A549 (cell line): ENCODE results near the gene MIR17HG. TPM values are rescaled to one million over a fixed set of nuclear protein-coding genes. Genes with fewer than 3 reads are reported as not detected.

Experiments used
- ATAC-seq, 2 experiments: fragments of 200-7000 bp in 1 of 2; fragments of >200 bp in 1 of 2; cut with Nextera tagmentation in 1 of 2; cut with Tn5 transposase in 1 of 2; 3 replicates each; pipeline versions ENCODE4 v1.8.0 to v1.9.1; 2018 to 2020; ENCODE audit warnings: mild to moderate bottlenecking in 1 of 2, moderate library complexity in 1 of 2
- CTCF ChIA-PET: fragments of 300-600 bp; sonication (Branson Sonifier 250); formaldehyde crosslinking; extraction: SDS; loops from one replicate; lab custom pipeline; 2021; ENCODE audit warnings: antibody characterized with exemption, inconsistent platforms; lab: Yijun Ruan, JAX
- POLR2A ChIA-PET: fragments of 350-600 bp; formaldehyde crosslinking; extraction: SDS; loops from one replicate; lab custom pipeline; 2021; ENCODE audit warnings: antibody characterized with exemption, inconsistent platforms; lab: Yijun Ruan, JAX
- DNase-seq, 2 experiments: peaks; one replicate each; pipeline versions ENCODE4 v3.0.0 to v3.0.0-alpha.2; 2011 to 2016; ENCODE audit warnings: low read depth in 1 of 2, low spot score in 1 of 2
- FAIRE-seq: peaks from 2 replicates; lab custom pipeline; 2011; peaks lifted over from hg19 to GRCh38; lab: Jason Lieb, UNC
- H3K27ac ChIP-seq, 2 experiments: fragments of >200 bp; sonication (Bioruptor Twin); formaldehyde crosslinking; 3 replicates each; pipeline ENCODE4 v1.5.1; 2016 to 2017
- H3K4me1 ChIP-seq: fragments of >200 bp; sonication (Bioruptor Twin); formaldehyde crosslinking; 3 replicates; pipeline ENCODE4 v1.6.1; 2016
- H3K4me2 ChIP-seq: fragments of >200 bp; sonication (Bioruptor Twin); formaldehyde crosslinking; 3 replicates; pipeline ENCODE4 v1.6.1; 2016
- H3K4me3 ChIP-seq: fragments of >200 bp; sonication (Bioruptor Twin); formaldehyde crosslinking; 3 replicates; pipeline ENCODE4 v1.5.1; 2016
- H3K9me3 ChIP-seq: fragments of >200 bp; sonication (Bioruptor Twin); formaldehyde crosslinking; 3 replicates; pipeline ENCODE4 v1.6.1; 2016
- BCL3 ChIP-seq: fragments of >200 bp; sonication (Bioruptor Twin); formaldehyde crosslinking; IDR thresholded peaks from 3 replicates; pipeline ENCODE4 v1.6.1; 2016
- CHD2 ChIP-seq: fragments of 150-350 bp; IDR thresholded peaks from 2 replicates; pipeline ENCODE4 v1.6.1; 2014; ENCODE audit warnings: low read length; ENCODE audit not compliant: partially characterized antibody
- CHD4 ChIP-seq: fragments of 200-600 bp; sonication (generic); IDR thresholded peaks from 2 replicates; pipeline ENCODE4 v1.6.1; 2016; ENCODE audit warnings: antibody characterized with exemption, mild to moderate bottlenecking, borderline replicate concordance
- EHMT2 ChIP-seq: fragments of 200-600 bp; sonication (generic); IDR thresholded peaks from 2 replicates; pipeline ENCODE4 v1.6.1; 2016; ENCODE audit warnings: antibody characterized with exemption, low read depth, mild to moderate bottlenecking, moderate library complexity
- EP300 ChIP-seq, 2 experiments: fragments of >200 bp; sonication (Bioruptor Twin); formaldehyde crosslinking; IDR thresholded peaks; 2 replicates in 1 of 2; 3 replicates in 1 of 2; pipeline ENCODE4 v1.6.1; 2016 to 2017
- FOSB ChIP-seq: fragments of 250-450 bp; sonication (Bioruptor Pico); IDR thresholded peaks from 2 replicates; pipeline ENCODE4 v1.5.0; 2020; ENCODE audit warnings: mild to moderate bottlenecking, moderate library complexity
- FOXS1 ChIP-seq: fragments of 250-450 bp; sonication (Bioruptor Pico); IDR thresholded peaks from 2 replicates; pipeline ENCODE4 v1.5.0; 2020; ENCODE audit warnings: mild to moderate bottlenecking, moderate library complexity
- HDAC2 ChIP-seq: fragments of 200-600 bp; sonication (generic); IDR thresholded peaks from 2 replicates; pipeline ENCODE4 v1.6.1; 2016
- HEYL ChIP-seq: fragments of 250-450 bp; sonication (Bioruptor Pico); IDR thresholded peaks from 2 replicates; pipeline ENCODE4 v1.8.0; 2021; ENCODE audit warnings: mild to moderate bottlenecking, moderate library complexity
- HOXA7 ChIP-seq: fragments of 250-450 bp; sonication (Bioruptor Pico); IDR thresholded peaks from 2 replicates; pipeline ENCODE4 v1.5.0; 2020; ENCODE audit warnings: mild to moderate bottlenecking, moderate library complexity
- JUN ChIP-seq, 2 experiments: fragments of >200 bp; sonication (Bioruptor Twin); formaldehyde crosslinking; IDR thresholded peaks; 2 replicates in 1 of 2; 3 replicates in 1 of 2; pipeline ENCODE4 v1.6.1; 2016 to 2017
- NFE2L2 ChIP-seq: fragments of 150-350 bp; conservative IDR thresholded peaks from 2 replicates; pipeline ENCODE4 v1.6.1; 2014; ENCODE audit warnings: low read length
- NR3C1 ChIP-seq: fragments of >200 bp; sonication (Bioruptor Twin); formaldehyde crosslinking; IDR thresholded peaks from 3 replicates; pipeline ENCODE4 v1.6.1; 2017
- POLR2AphosphoS2 ChIP-seq: conservative IDR thresholded peaks from 2 replicates; pipeline ENCODE4 v1.6.1; 2012; ENCODE audit warnings: low read length, improper control_type of control experiment, inconsistent platforms
- RARB ChIP-seq: fragments of 250-450 bp; sonication (Bioruptor Pico); IDR thresholded peaks from 2 replicates; pipeline ENCODE4 v1.8.0; 2021; ENCODE audit warnings: mild to moderate bottlenecking, moderate library complexity
- RFX5 ChIP-seq: fragments of 450-650 bp; IDR thresholded peaks from 2 replicates; pipeline ENCODE4 v1.7.1; 2014; ENCODE audit warnings: antibody characterized with exemption, mild to moderate bottlenecking, moderate library complexity
- RNF2 ChIP-seq: fragments of 200-600 bp; sonication (generic); IDR thresholded peaks from 2 replicates; pipeline ENCODE4 v1.6.1; 2016; ENCODE audit warnings: low read depth, mild to moderate bottlenecking, antibody characterized with exemption, moderate library complexity, borderline replicate concordance
- SMC3 ChIP-seq: fragments of >200 bp; sonication (Bioruptor Twin); formaldehyde crosslinking; IDR thresholded peaks from 3 replicates; pipeline ENCODE4 v1.6.1; 2018; ENCODE audit warnings: inconsistent platforms
- TFCP2L1 ChIP-seq: fragments of 250-450 bp; sonication (Bioruptor Pico); IDR thresholded peaks from 2 replicates; pipeline ENCODE4 v1.5.0; 2021; ENCODE audit warnings: mild to moderate bottlenecking
- ZFP36 ChIP-seq: fragments of 450-650 bp; IDR thresholded peaks from 2 replicates; pipeline ENCODE4 v1.6.1; 2014; ENCODE audit warnings: borderline replicate concordance; ENCODE audit not compliant: partially characterized antibody
- WGBS: methylation state at CpG from one replicate; pipeline ENCODE4 v1.1.6; 2017; ENCODE audit errors: missing lambda C conversion rate; 5-methylcytosine and 5-hydroxymethylcytosine counted together
- polyA plus RNA-seq, 4 experiments: library from polyadenylated mRNA; depleted of rRNA in 3 of 4; stranded (reverse); fragments of >200 nt; fragmentation: RNase III in 1 of 4; extraction: RNeasy Plus Mini Kit Qiagen cat#74134 plus additional on column Dnase treatment in 1 of 4; gene quantifications; 2 replicates in 3 of 4; 3 replicates in 1 of 4; pipeline ENCODE4 v1.2.3, GENCODE V29; 2011 to 2017

The MIR17HG gene
- polyA plus RNA-seq, 2 of the 4 experiments (the other 2 are of a cell fraction) = 4.9 to 7.3 TPM

DNA sequence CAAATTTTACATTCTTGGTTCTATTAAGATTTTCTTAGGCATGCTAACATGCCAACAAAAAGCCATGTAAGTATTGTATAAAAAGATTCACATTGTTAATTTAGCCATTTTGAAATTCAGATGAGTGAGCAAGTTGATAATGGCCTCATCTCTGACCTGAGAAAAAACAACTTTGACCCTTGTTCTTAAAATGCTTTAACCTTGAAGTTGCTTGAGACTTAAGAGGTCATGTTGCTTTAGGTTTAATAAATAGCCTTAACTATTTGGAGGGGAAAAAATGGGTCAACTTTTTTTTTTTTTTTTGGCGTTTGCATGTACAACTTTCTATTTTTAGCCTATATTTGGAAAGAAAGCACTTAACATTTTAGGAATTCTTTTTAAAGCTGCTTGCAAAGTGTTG, 6.0 kb downstream of the MIR17HG start (continued):
- TF ChIP-seq RFX5 (no peak), SMC3 (no peak), RNF2 (no peak), HDAC2 (no peak), ZFP36 (no peak), NR3C1 (no peak)

DNA sequence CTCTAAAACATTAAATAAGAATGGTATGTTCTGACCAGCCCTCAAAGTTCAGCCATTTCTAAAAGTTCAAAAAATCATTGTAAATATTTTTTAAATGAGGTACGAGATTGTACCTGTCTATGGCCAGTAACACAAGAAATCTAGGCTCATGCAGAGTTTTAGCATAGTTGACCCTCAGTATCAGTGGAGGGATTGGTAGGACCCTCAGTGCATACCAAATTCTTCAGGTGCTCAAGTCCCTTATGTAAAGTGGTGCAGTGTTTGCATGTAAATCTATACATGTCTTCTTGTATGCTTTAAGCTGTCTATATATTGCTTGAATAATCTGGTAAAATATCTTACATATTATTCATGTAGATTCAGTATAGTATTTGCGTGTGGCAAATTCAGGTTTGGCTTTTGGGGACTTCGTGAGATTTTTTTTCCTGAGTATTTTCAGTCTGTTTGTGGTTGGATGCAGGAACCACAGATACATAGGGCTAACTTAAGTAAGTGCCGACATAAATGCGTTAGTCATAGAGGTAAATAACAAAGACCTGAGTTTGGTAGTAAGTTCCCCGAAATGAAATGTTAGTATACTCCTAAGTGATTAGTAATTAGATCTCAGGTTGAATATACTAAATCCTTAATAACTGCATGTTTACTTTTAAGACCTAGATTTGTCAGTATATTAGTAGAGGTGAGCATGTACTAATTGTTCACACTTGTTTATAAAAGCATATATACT, 7.8 kb downstream of the MIR17HG start:
- FAIRE-seq (no peak), DNase-seq (no peak), ATAC-seq (no peak)
- Histone ChIP-seq H3K4me3 (no peak overlapping the region), H3K27ac (no peak overlapping the region), H3K4me2 (no peak overlapping the region), H3K4me1 (peaks cover 21% of the 10 kb centered on the region), H3K9me3 (no peaks in the 10 kb centered on the region)
- TF ChIP-seq TFCP2L1 (CRISPR knock-in tag) (peak; percentile 18; the same call in 1 of the 2 replicates), CHD2 (no peak), NR3C1 (no peak), HOXA7 (CRISPR knock-in tag) (peak; percentile 85; the same call in 1 of the 2 replicates), FOSB (0 out of 2 replicates have a peak, but pooled peaks have one; percentile 74), POLR2AphosphoS2 (peak; percentile 76; the same call in 1 of the 2 replicates)
- ChIA-PET CTCF (no interaction called here), POLR2A (no interaction called here)
- 90% methylated on average over 6 of the region's 6 CpGs for WGBS

GRCh38 chr13:91355826-91356710, 8.6 kb downstream of the MIR17HG start:
- 94% methylated on average over 6 of the region's 6 CpGs for WGBS
- TF ChIP-seq JUN (IDR thresholded peaks at IDR 0.05) = no peak
- no peak for TF ChIP-seq NFE2L2
- TF ChIP-seq BCL3 = no peak
- no peak for TF ChIP-seq EP300 (IDR thresholded peaks at IDR 0.05)
- TF ChIP-seq HEYL = no peak
- no peak for TF ChIP-seq CHD4
- TF ChIP-seq, all 56 proteins: peak for 0
- no peak for DNase-seq
- H3K4me2 ChIP-seq = no peak overlapping the region
- no peaks in the 10 kb centered on the region for H3K9me3 ChIP-seq
- H3K4me1 ChIP-seq = peaks cover 18% of the 10 kb centered on the region; the same call in 2 of the 3 replicates
- FAIRE-seq = no peak
- H3K27ac ChIP-seq = no peak overlapping the region
- CTCF ChIA-PET = no interaction called here
- ATAC-seq = no peak
- POLR2A ChIA-PET = no interaction called here
- no peak overlapping the region for H3K4me3 ChIP-seq

DNA sequence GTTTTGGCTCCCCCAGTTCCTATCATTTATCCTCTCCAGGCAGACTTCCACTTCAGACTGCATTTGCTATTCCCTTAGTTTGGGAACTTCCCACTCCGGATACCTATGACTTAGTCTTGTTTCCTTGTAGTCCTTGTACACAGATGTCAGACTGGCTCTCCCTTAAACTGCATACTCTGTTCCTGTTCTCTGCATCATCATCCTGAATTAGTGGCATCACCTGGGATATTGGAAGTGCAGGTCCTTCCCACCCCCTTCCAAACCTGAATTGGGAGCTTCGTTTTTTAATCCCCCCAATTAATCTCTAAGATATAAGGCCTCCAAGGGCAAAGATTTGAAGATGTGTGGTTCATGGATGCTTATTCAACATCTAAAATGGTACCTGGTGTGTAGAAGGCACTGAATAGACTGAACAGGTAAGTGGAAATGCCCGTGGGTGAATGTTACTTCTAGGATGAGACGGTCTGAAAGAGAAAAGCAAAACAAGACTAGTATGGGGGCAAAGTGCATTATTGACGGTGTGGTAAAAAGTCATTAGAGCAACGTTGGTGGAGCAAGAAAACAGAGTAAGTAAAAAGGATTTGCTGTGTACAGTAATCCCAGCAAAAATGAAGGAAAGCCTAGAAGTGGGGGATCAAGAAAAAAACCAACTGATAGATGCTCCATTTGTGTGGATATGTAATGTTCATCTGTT, 9.6 kb downstream of the MIR17HG start:
- H3K9me3 ChIP-seq = no peaks in the 10 kb centered on the region
- no peak overlapping the region for H3K4me2 ChIP-seq
- DNase-seq = no peak
- peaks cover 19% of the 10 kb centered on the region for H3K4me1 ChIP-seq
- H3K4me3 ChIP-seq = no peak overlapping the region
- TF ChIP-seq EHMT2 (no peak), RARB (CRISPR knock-in tag) (0 out of 2 replicates have a peak, but pooled peaks have one; percentile 43), FOXS1 (no peak), POLR2AphosphoS2 (no peak; the same call in 1 of the 2 replicates)
- no peak overlapping the region for H3K27ac ChIP-seq
- WGBS = 69% methylated on average over 6 of the region's 6 CpGs
- no peak for FAIRE-seq
- CTCF ChIA-PET = no interaction called here
- ATAC-seq = peak in 1 of 2 experiments; percentile 17; a peak in 3 of 6 replicates
- POLR2A ChIA-PET = no interaction called here
